Caco-2 (cell line): Measurements from ENCODE around the gene FGF1. TPM values are rescaled to one million over a fixed set of nuclear protein-coding genes. Genes with fewer than 3 reads are reported as not detected.
A peak's percentile ranks its signal among the peaks of the same experiment; 100 is the strongest.

ENCODE experiments used
- BruUV-seq: library from RNA; stranded (reverse); fragments of 400-500 nt; replicated peaks from 2 replicates; lab custom pipeline; 2021; lab: Mats Ljungman, UMichigan
- CTCF ChIA-PET: fragments of 300-600 bp; sonication (Branson Sonifier 250); formaldehyde crosslinking; loops from one replicate; lab custom pipeline; 2022; ENCODE audit warnings: antibody characterized with exemption; lab: Charles Lee
- POLR2A ChIA-PET: fragments of 300-600 bp; sonication (Branson Sonifier 250); formaldehyde crosslinking; loops from one replicate; lab custom pipeline; 2022; ENCODE audit warnings: antibody characterized with exemption; lab: Charles Lee
- DNase-seq, 2 experiments: peaks; one replicate each; pipeline versions ENCODE4 v3.0.0 to v3.0.0-alpha.2; 2020 to 2022
- H3K27me3 ChIP-seq: replicated peaks from 2 replicates; pipeline ENCODE4 v1.6.0; 2011; ENCODE audit warnings: low read length; ENCODE audit not compliant: control insufficient read depth, insufficient read depth
- H3K36me3 ChIP-seq: 2 replicates; pipeline ENCODE4 v1.5.1; 2011; ENCODE audit warnings: low read length; ENCODE audit not compliant: control insufficient read depth, insufficient read depth
- H3K4me1 ChIP-seq: fragments of 250-450 bp; sonication (Bioruptor Pico); 2 replicates; pipeline ENCODE4 v1.5.1; 2020; ENCODE audit warnings: mild to moderate bottlenecking
- H3K4me3 ChIP-seq: 2 replicates; pipeline ENCODE4 v1.5.1; 2011; ENCODE audit warnings: low read depth, mild to moderate bottlenecking, control low read depth, low read length
- H3K9me3 ChIP-seq: fragments of 250-450 bp; sonication (Bioruptor Pico); 2 replicates; pipeline ENCODE4 v1.5.1; 2020; ENCODE audit warnings: mild to moderate bottlenecking, moderate library complexity
- H3K27ac Mint-ChIP-seq: one replicate; pipeline ENCODE4 v1.8.0; 2022; ENCODE audit warnings: mixed read lengths; ENCODE audit not compliant: unreplicated experiment
- H3K27me3 Mint-ChIP-seq: one replicate; pipeline ENCODE4 v1.8.0; 2022; ENCODE audit warnings: mixed read lengths; ENCODE audit not compliant: insufficient read depth, unreplicated experiment
- H3K36me3 Mint-ChIP-seq: one replicate; pipeline ENCODE4 v1.8.0; 2022; ENCODE audit warnings: mild to moderate bottlenecking, mixed read lengths; ENCODE audit not compliant: insufficient read depth, unreplicated experiment
- H3K4me1 Mint-ChIP-seq: one replicate; pipeline ENCODE4 v1.8.0; 2022; ENCODE audit warnings: low read depth, mixed read lengths; ENCODE audit not compliant: unreplicated experiment
- H3K4me3 Mint-ChIP-seq: one replicate; pipeline ENCODE4 v1.8.0; 2022; ENCODE audit warnings: mild to moderate bottlenecking, moderate library complexity, mixed read lengths; ENCODE audit not compliant: unreplicated experiment
- H3K9me3 Mint-ChIP-seq: one replicate; pipeline ENCODE4 v1.8.0; 2022; ENCODE audit warnings: mixed read lengths; ENCODE audit not compliant: unreplicated experiment
- CTCF ChIP-seq, 2 experiments: fragments of 200-600 bp in 1 of 2; IDR thresholded peaks; 1 replicate in 1 of 2; 2 replicates in 1 of 2; pipeline versions ENCODE4 v1.5.1 to v1.8.0; 2011 to 2022; ENCODE audit warnings: antibody characterized with exemption in 1 of 2, control low read depth in 1 of 2, inconsistent platforms in 1 of 2, low read depth in 1 of 2, low read length in 1 of 2, mild to moderate bottlenecking in 1 of 2, moderate library complexity in 1 of 2; ENCODE audit not compliant: insufficient read depth in 1 of 2, severe bottlenecking in 1 of 2, unreplicated experiment in 1 of 2
- intact Hi-C: fragments of 100-400 bp; cut with micrococcal nuclease; formaldehyde crosslinking; loops from one replicate; pipeline ENCODE4 v1.10.0; 2022; ENCODE audit not compliant: unreplicated experiment
- total RNA-seq: library from RNA; stranded (reverse); gene quantifications from 2 replicates; pipeline ENCODE4 v1.2.3, GENCODE V29; 2022

Gene FGF1
- total RNA-seq, 1 experiment from 2014 or later = not detected

GRCh38 chr5:142605611-142606010 lies 80.3 kb downstream of the FGF1 start:
- POLR2A ChIA-PET = no interaction called here

GRCh38 chr5:142602720-142603245 lies 83.1 kb downstream of the FGF1 start:
- no peaks in the 10 kb centered on the region for H3K9me3 ChIP-seq
- H3K4me1 Mint-ChIP-seq = no peaks in the 10 kb centered on the region
- no peaks in the 10 kb centered on the region for H3K36me3 Mint-ChIP-seq
- no peaks in the 10 kb centered on the region for H3K4me1 ChIP-seq
- H3K27me3 ChIP-seq = no peaks in the 10 kb centered on the region; the same call in 1 of the 2 replicates
- no TSS peak for BruUV-seq
- no peak overlapping the region for H3K4me3 Mint-ChIP-seq
- ChIA-PET CTCF (interaction anchor here (1.1 kb wide), 1 partner anchor 216 kb away, joined by 3 read pairs; no protein-coding TSS in a partner anchor), POLR2A (no interaction called here)
- no peaks in the 10 kb centered on the region for H3K9me3 Mint-ChIP-seq
- no peak overlapping the region for H3K27ac Mint-ChIP-seq
- H3K4me3 ChIP-seq = no peak overlapping the region
- peaks cover 3% of the 10 kb centered on the region for H3K27me3 Mint-ChIP-seq
- no peak for TF ChIP-seq CTCF (IDR thresholded peaks at IDR 0.05; ENCODE audit: insufficient read depth in 1 of 2, low read depth in 1 of 2, low read length in 1 of 2, severe bottlenecking in 1 of 2, unreplicated experiment in 1 of 2)
- H3K36me3 ChIP-seq = no peaks in the 10 kb centered on the region
- intact Hi-C loops = no loop called here
- DNase-seq = no peak

More at GRCh38 chr5:142605611-142606010, 80.3 kb downstream of the FGF1 start:
- no TSS peak for BruUV-seq
- intact Hi-C loops = no loop called here
- Mint-ChIP-seq H3K27me3 (peaks cover 7% of the 10 kb centered on the region), H3K4me3 (no peak overlapping the region), H3K36me3 (no peaks in the 10 kb centered on the region), H3K4me1 (no peaks in the 10 kb centered on the region), H3K9me3 (no peaks in the 10 kb centered on the region), H3K27ac (no peak overlapping the region)
- Histone ChIP-seq H3K36me3 (no peaks in the 10 kb centered on the region), H3K27me3 (no peaks in the 10 kb centered on the region), H3K9me3 (no peaks in the 10 kb centered on the region), H3K4me1 (no peaks in the 10 kb centered on the region), H3K4me3 (no peak overlapping the region)
- CTCF ChIA-PET = interaction anchor here (0.5 to 2.1 kb wide), 2 partner anchors 50 to 359 kb away, joined by 3 to 7 read pairs; no protein-coding TSS in a partner anchor
- no peak for DNase-seq
- no peak for TF ChIP-seq CTCF (IDR thresholded peaks at IDR 0.05; ENCODE audit: insufficient read depth in 1 of 2, low read depth in 1 of 2, low read length in 1 of 2, severe bottlenecking in 1 of 2, unreplicated experiment in 1 of 2)

GRCh38 chr5:142601432-142601831 lies 84.5 kb downstream of the FGF1 start:
- peak; percentile 18 to 33 for TF ChIP-seq CTCF (IDR thresholded peaks at IDR 0.05; ENCODE audit: insufficient read depth in 1 of 2, low read depth in 1 of 2, low read length in 1 of 2, severe bottlenecking in 1 of 2, unreplicated experiment in 1 of 2)
- DNase-seq = peak in 1 of 2 experiments; percentile 17
- no peak overlapping the region for H3K4me3 Mint-ChIP-seq
- H3K4me3 ChIP-seq = no peak overlapping the region
- no peaks in the 10 kb centered on the region for H3K36me3 Mint-ChIP-seq
- H3K9me3 ChIP-seq = no peaks in the 10 kb centered on the region
- no peaks in the 10 kb centered on the region for H3K9me3 Mint-ChIP-seq
- no TSS peak for BruUV-seq
- H3K27me3 Mint-ChIP-seq = peaks cover 3% of the 10 kb centered on the region
- no peaks in the 10 kb centered on the region for H3K36me3 ChIP-seq
- H3K27me3 ChIP-seq = no peaks in the 10 kb centered on the region; the same call in 1 of the 2 replicates
- H3K4me1 ChIP-seq = no peaks in the 10 kb centered on the region
- intact Hi-C loops = no loop called here
- no peaks in the 10 kb centered on the region for H3K4me1 Mint-ChIP-seq
- no peak overlapping the region for H3K27ac Mint-ChIP-seq
- CTCF ChIA-PET = interaction anchor here (0.6 to 1.2 kb wide), 2 partner anchors 9 to 54 kb away, joined by 3 read pairs; no protein-coding TSS in a partner anchor
- POLR2A ChIA-PET = no interaction called here
